B cell (primary cell): ENCODE results near the gene ITPKB.

Experiments used
- EZH2 ChIP-seq: IDR thresholded peaks from 2 replicates; pipeline ENCODE4 v1.6.1; 2012; ENCODE audit warnings: borderline replicate concordance, low read depth, mild to moderate bottlenecking, moderate library complexity, low read length; ENCODE audit not compliant: insufficient read depth, poor library complexity, severe bottlenecking
- TF ChIP-seq, protein P1 (sequence below): fragments of 200-600 bp; IDR thresholded peaks from one replicate; pipeline ENCODE4 v1.8.0; 2022; ENCODE audit warnings: antibody characterized with exemption, mild to moderate bottlenecking

DNA sequence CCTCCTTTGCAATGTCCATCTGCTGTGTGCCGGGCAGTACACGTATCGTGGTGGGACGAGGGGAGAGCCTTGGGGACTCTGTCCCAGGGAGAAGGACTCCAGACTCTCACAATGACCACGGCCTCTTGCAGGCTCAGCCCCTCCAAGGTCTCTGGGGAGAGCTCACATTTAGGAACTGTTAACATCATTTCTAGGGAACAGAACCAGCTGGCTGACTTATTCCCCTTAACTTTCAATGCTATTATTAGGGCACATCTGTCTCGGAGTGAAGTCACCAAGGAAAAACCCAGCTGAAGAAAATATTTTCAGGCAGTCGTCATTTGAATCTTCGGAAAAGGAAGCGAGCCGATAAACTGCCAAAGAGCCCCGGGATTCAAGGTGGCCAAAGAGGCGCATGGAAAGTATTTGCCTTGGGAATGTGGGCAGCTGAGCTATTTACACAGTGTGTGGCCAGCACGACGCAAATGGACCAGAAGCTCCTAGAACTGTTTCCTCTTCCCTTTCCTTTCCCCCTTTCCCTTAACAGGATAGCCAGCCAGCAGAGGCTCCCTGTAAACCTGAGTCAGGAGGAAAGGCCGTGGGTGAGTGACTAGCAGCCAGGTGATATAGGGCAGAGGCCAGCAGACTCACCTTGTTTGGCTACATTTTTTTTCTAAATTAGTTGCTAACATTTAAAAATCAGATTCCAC lies 74.5 kb downstream of the ITPKB start:
- TF ChIP-seq, protein P1, sequence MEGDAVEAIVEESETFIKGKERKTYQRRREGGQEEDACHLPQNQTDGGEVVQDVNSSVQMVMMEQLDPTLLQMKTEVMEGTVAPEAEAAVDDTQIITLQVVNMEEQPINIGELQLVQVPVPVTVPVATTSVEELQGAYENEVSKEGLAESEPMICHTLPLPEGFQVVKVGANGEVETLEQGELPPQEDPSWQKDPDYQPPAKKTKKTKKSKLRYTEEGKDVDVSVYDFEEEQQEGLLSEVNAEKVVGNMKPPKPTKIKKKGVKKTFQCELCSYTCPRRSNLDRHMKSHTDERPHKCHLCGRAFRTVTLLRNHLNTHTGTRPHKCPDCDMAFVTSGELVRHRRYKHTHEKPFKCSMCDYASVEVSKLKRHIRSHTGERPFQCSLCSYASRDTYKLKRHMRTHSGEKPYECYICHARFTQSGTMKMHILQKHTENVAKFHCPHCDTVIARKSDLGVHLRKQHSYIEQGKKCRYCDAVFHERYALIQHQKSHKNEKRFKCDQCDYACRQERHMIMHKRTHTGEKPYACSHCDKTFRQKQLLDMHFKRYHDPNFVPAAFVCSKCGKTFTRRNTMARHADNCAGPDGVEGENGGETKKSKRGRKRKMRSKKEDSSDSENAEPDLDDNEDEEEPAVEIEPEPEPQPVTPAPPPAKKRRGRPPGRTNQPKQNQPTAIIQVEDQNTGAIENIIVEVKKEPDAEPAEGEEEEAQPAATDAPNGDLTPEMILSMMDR, result no peak
- TF ChIP-seq EZH2, result no peak
